A673 (cell line): ENCODE measurements around the gene MAN2A2.

Experiments used
- EZH2 ChIP-seq: fragments of 200-600 bp; sonication (generic); IDR thresholded peaks from 2 replicates; pipeline ENCODE4 v1.6.1; 2017; ENCODE audit warnings: borderline replicate concordance, low read depth, mild to moderate bottlenecking, mixed read lengths, antibody characterized with exemption, low read length; ENCODE audit not compliant: poor library complexity, severe bottlenecking
- TF ChIP-seq, protein P1 (sequence below): fragments of 300-800, 200-600 bp; sonication (generic); conservative IDR thresholded peaks from 2 replicates; pipeline ENCODE4 v1.5.1; 2017; ENCODE audit warnings: low read depth, mild to moderate bottlenecking, antibody characterized with exemption, low read length, moderate library complexity, mixed read lengths

DNA sequence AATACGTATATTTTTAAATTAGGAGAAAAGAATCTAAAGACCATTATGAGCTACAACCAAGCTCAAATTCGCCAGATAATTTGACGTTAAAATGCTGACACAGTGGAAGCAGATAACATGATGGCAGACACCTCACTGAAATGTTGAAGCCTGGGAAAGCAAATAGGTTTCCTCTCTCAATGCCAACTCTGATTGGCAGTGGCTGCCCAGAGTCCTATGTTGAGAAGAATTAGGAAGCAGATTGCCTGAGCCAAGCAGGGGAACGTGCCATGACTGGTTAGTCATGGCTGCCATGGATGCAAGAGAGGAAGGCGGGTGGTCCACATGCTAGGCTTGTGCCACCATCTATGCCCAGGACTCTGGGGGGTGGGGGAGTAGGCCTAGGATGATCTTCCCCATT, 35.2 kb downstream of the MAN2A2 start:
- TF ChIP-seq, protein P1, sequence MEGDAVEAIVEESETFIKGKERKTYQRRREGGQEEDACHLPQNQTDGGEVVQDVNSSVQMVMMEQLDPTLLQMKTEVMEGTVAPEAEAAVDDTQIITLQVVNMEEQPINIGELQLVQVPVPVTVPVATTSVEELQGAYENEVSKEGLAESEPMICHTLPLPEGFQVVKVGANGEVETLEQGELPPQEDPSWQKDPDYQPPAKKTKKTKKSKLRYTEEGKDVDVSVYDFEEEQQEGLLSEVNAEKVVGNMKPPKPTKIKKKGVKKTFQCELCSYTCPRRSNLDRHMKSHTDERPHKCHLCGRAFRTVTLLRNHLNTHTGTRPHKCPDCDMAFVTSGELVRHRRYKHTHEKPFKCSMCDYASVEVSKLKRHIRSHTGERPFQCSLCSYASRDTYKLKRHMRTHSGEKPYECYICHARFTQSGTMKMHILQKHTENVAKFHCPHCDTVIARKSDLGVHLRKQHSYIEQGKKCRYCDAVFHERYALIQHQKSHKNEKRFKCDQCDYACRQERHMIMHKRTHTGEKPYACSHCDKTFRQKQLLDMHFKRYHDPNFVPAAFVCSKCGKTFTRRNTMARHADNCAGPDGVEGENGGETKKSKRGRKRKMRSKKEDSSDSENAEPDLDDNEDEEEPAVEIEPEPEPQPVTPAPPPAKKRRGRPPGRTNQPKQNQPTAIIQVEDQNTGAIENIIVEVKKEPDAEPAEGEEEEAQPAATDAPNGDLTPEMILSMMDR, result no peak
- no peak for TF ChIP-seq EZH2
